Upper lobe of right lung (tissue), 1 donor: ENCODE results near the gene TMEM50B. TPM values are rescaled to one million over a fixed set of nuclear protein-coding genes. Genes with fewer than 3 reads are reported as not detected.

Experiments used
- ATAC-seq: fragments of 200-7000 bp; cut with Tn5 transposase; one replicate; pipeline ENCODE4 v1.9.1; 2020; ENCODE audit warnings: mild to moderate bottlenecking, moderate library complexity
- DNase-seq: peaks from one replicate; pipeline ENCODE4 v3.0.0-alpha.2; 2020
- H3K27ac ChIP-seq: fragments of 200-600 bp; one replicate; pipeline ENCODE4 v1.8.0; 2022
- H3K27me3 ChIP-seq: fragments of 200-600 bp; one replicate; pipeline ENCODE4 v1.8.0; 2022; ENCODE audit warnings: mild to moderate bottlenecking
- H3K36me3 ChIP-seq: fragments of 200-600 bp; one replicate; pipeline ENCODE4 v1.8.0; 2022
- H3K4me1 ChIP-seq: fragments of 200-600 bp; one replicate; pipeline ENCODE4 v1.8.0; 2022
- H3K4me3 ChIP-seq: fragments of 200-600 bp; one replicate; pipeline ENCODE4 v1.8.0; 2022; ENCODE audit warnings: mild to moderate bottlenecking
- H3K9me3 ChIP-seq: fragments of 200-600 bp; one replicate; pipeline ENCODE4 v1.8.0; 2022
- CTCF ChIP-seq: fragments of 200-600 bp; IDR thresholded peaks from one replicate; pipeline ENCODE4 v1.8.0; 2022; ENCODE audit warnings: antibody characterized with exemption
- intact Hi-C: fragments of 100-400 bp; cut with DNase I; formaldehyde crosslinking; loops from one replicate; pipeline ENCODE4 v1.11.0; 2022
- long read RNA-seq: library from polyadenylated mRNA; unstranded; transcript quantifications from one replicate; pipeline ENCODE4 v2.0.0, GENCODE V29; 2021
- total RNA-seq: library from RNA; stranded (reverse); fragmentation: NEBNext Ultra II Directional; extraction: Animal tissue kit (Norgen Biotek cat#: 25700); gene quantifications from one replicate; pipeline ENCODE4 v1.2.1, GENCODE V29; 2021
- donor health status: DM: no; HTN: yes; CAD: no; lungs with severe emphysema.

TMEM50B gene
- 73.2 TPM for total RNA-seq
- long read RNA-seq, transcript TMEM50B-210 (7 exons, 2,375 nt) = major isoform, 146 of 215 reads
- long read RNA-seq, transcript TMEM50B-201 (9 exons, 3,062 nt) = minor isoform, 12 of 215 reads
- long read RNA-seq, partial matches to known transcripts = 3 of 215 reads
- long read RNA-seq, other reads (novel, unspliced or antisense) = 50 of 215 reads

- H3K9me3 ChIP-seq = no peaks in the 10 kb centered on the region
- DNase-seq (peak; percentile 98), ATAC-seq (peak; percentile 98)
- H3K4me1 ChIP-seq = peaks cover 18% of the 10 kb centered on the region
- no peaks in the 10 kb centered on the region for H3K27me3 ChIP-seq
- H3K27ac ChIP-seq = peak within 1 kb of the TSS; percentile 99
- peak; percentile 68 for TF ChIP-seq CTCF
- intact Hi-C loops = no loop called here
- H3K4me3 ChIP-seq = peak within 1 kb of the TSS; percentile 93
- H3K36me3 ChIP-seq = no peaks in the 10 kb centered on the region
Measured at GRCh38 chr21:33479679-33480480, at the start of gene TMEM50B. Gene TMEM50B (minus strand): TSS chr21:33479974. CDS start chr21:33468885, 11,089 bp downstream.

- H3K4me3 ChIP-seq = no peak overlapping the region
- intact Hi-C loops = no loop called here
- H3K9me3 ChIP-seq = no peaks in the 10 kb centered on the region
- DNase-seq = no peak
- H3K27ac ChIP-seq = no peak overlapping the region
- peaks cover 66% of the 10 kb centered on the region for H3K36me3 ChIP-seq
- H3K4me1 ChIP-seq = no peaks in the 10 kb centered on the region
- ATAC-seq = no peak
- TF ChIP-seq CTCF = no peak
- no peaks in the 10 kb centered on the region for H3K27me3 ChIP-seq
Measured at GRCh38 chr21:33522953-33523349, 43.2 kb upstream of the TMEM50B start.

- H3K36me3 ChIP-seq = peaks cover 66% of the 10 kb centered on the region
- no peak for TF ChIP-seq CTCF
- no peaks in the 10 kb centered on the region for H3K9me3 ChIP-seq
- ATAC-seq = no peak
- DNase-seq = no peak
- intact Hi-C loops = no loop called here
- no peaks in the 10 kb centered on the region for H3K27me3 ChIP-seq
- no peak overlapping the region for H3K4me3 ChIP-seq
- no peaks in the 10 kb centered on the region for H3K4me1 ChIP-seq
- no peak overlapping the region for H3K27ac ChIP-seq
Measured at GRCh38 chr21:33522297-33522952, 42.7 kb upstream of the TMEM50B start.

GRCh38 chr21:33518899-33519298 is 39.1 kb upstream of the TMEM50B start:
- peaks cover 68% of the 10 kb centered on the region for H3K36me3 ChIP-seq
- intact Hi-C loops = no loop called here
- no peak for ATAC-seq
- peaks cover 11% of the 10 kb centered on the region for H3K4me1 ChIP-seq
- no peaks in the 10 kb centered on the region for H3K9me3 ChIP-seq
- H3K4me3 ChIP-seq = no peak overlapping the region
- no peak for DNase-seq
- TF ChIP-seq CTCF = no peak
- no peak overlapping the region for H3K27ac ChIP-seq
- no peaks in the 10 kb centered on the region for H3K27me3 ChIP-seq

- DNase-seq (no peak), ATAC-seq (peak; percentile 67)
Measured at GRCh38 chr21:33514229-33514628, 34.5 kb upstream of the TMEM50B start.

More at GRCh38 chr21:33514229-33514628, 34.5 kb upstream of the TMEM50B start:
- Histone ChIP-seq H3K36me3 (peaks cover 86% of the 10 kb centered on the region), H3K4me1 (peaks cover 12% of the 10 kb centered on the region), H3K27me3 (no peaks in the 10 kb centered on the region), H3K9me3 (no peaks in the 10 kb centered on the region), H3K27ac (peak overlapping the region; percentile 8), H3K4me3 (no peak overlapping the region)
- intact Hi-C loops = no loop called here
- no peak for TF ChIP-seq CTCF
